ENCODE results near the gene MYO10.
"Not testable (repeated sequence)": the region's sequence is repeated elsewhere in the genome, so short reads cannot be mapped to it uniquely, and the experiment has no call there.

The MYO10 gene

DNA sequence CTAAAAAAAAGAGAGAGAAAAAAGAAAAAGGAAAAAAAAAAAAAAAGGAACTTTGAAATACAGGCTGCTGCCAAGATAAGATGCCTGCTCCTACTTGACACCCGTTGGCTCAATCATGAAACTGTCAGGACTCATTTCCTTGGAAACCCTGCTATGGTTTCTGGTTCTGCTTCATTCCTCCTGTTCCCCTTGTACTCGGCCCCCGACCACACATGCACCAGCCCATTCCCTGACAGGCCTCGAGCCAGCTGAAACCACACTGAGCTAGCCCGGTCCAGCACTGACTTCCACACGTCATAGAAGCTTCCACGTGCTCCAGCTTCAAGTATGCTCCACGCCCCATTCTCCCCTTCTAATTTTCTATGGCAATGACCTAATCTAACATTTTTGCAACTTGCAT, 93.2 kb downstream of the MYO10 start:
- Histone ChIP-seq H3K4me3 (ENCODE audit: insufficient read length, low read depth) (no peak overlapping the region), H3K36me3 (ENCODE audit: insufficient read depth, insufficient read length, low read length) (peaks cover 2% of the 10 kb centered on the region), H3K4me1 (ENCODE audit: insufficient read depth, insufficient read length) (no peaks in the 10 kb centered on the region), H3K9ac (ENCODE audit: insufficient read length, low read depth) (no peak overlapping the region), H3K9me3 (ENCODE audit: insufficient read depth, low read length) (no peaks in the 10 kb centered on the region), H3K27me3 (ENCODE audit: insufficient read depth, insufficient read length) (no peaks in the 10 kb centered on the region)
- TF ChIP-seq ZNF274 (IDR thresholded peaks at IDR 0.05; ENCODE audit: low read depth, low read length) (no peak), YY1 (IDR thresholded peaks at IDR 0.05; ENCODE audit: insufficient read depth, insufficient read length) (no peak), SUZ12 (IDR thresholded peaks at IDR 0.05; ENCODE audit: extremely low read depth, insufficient read depth, insufficient read length) (no peak)
- no peak for DNase-seq (ENCODE audit: low read depth, low spot score)

DNA sequence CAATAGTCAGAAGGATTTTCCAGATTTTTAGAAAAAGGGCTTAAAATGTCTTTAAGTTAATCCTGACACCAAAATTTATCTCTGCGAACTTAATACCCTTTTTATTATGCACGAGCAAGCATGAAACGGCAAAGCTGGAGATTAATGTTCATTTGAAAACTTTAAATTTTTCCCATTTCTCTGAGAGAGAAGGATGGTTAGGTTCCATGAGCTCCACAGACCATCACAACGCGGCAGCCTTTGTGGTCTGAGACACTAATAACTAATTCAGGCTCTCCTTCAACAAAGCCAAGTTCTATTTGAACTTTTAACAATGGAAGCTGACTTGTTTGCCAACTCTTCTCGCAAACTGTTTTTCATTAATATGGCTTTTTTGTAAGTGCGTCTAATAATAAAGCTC, 94.7 kb downstream of the MYO10 start:
- Histone ChIP-seq H3K36me3 (ENCODE audit: insufficient read depth, insufficient read length, low read length) (peaks cover 2% of the 10 kb centered on the region), H3K4me1 (ENCODE audit: insufficient read depth, insufficient read length) (no peaks in the 10 kb centered on the region), H3K4me3 (ENCODE audit: insufficient read length, low read depth) (no peak overlapping the region), H3K9ac (ENCODE audit: insufficient read length, low read depth) (no peak overlapping the region), H3K9me3 (ENCODE audit: insufficient read depth, low read length) (no peaks in the 10 kb centered on the region), H3K27me3 (ENCODE audit: insufficient read depth, insufficient read length) (no peaks in the 10 kb centered on the region)
- no peak for DNase-seq (ENCODE audit: low read depth, low spot score)
- TF ChIP-seq ZNF274 (IDR thresholded peaks at IDR 0.05; ENCODE audit: low read depth, low read length): no peak
- TF ChIP-seq SUZ12 (IDR thresholded peaks at IDR 0.05; ENCODE audit: extremely low read depth, insufficient read depth, insufficient read length): no peak
- TF ChIP-seq YY1 (IDR thresholded peaks at IDR 0.05; ENCODE audit: insufficient read depth, insufficient read length): no peak

DNA sequence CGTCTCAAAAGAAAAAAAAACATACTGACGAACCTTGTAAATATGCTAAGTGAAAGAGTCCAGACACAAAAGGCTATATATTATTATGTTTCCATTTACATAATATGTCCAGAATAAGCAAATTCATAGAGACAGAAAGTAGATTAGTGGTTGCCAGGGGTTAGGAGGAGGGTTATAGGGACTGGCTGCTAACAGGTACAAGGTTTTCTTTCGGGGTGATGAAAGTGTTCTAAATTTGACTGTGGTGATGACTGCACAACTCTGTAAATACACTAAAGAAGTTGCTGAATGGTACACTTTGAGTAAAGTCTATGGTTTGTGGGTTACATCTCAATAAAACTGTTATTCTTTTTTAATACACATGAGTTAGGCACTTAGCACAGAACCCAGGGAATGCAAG, 98.8 kb downstream of the MYO10 start:
- TF ChIP-seq YY1 (IDR thresholded peaks at IDR 0.05; ENCODE audit: insufficient read depth, insufficient read length): no peak
- TF ChIP-seq ZNF274 (IDR thresholded peaks at IDR 0.05; ENCODE audit: low read depth, low read length): no peak
- TF ChIP-seq SUZ12 (IDR thresholded peaks at IDR 0.05; ENCODE audit: extremely low read depth, insufficient read depth, insufficient read length): no peak
- H3K9ac ChIP-seq (ENCODE audit: insufficient read length, low read depth): no peak overlapping the region
- DNase-seq (ENCODE audit: low read depth, low spot score): no peak
- H3K36me3 ChIP-seq (ENCODE audit: insufficient read depth, insufficient read length, low read length): peaks cover 2% of the 10 kb centered on the region
- no peaks in the 10 kb centered on the region for H3K9me3 ChIP-seq (ENCODE audit: insufficient read depth, low read length)
- no peaks in the 10 kb centered on the region for H3K4me1 ChIP-seq (ENCODE audit: insufficient read depth, insufficient read length)
- no peak overlapping the region for H3K4me3 ChIP-seq (ENCODE audit: insufficient read length, low read depth)
- H3K27me3 ChIP-seq (ENCODE audit: insufficient read depth, insufficient read length): no peaks in the 10 kb centered on the region

DNA sequence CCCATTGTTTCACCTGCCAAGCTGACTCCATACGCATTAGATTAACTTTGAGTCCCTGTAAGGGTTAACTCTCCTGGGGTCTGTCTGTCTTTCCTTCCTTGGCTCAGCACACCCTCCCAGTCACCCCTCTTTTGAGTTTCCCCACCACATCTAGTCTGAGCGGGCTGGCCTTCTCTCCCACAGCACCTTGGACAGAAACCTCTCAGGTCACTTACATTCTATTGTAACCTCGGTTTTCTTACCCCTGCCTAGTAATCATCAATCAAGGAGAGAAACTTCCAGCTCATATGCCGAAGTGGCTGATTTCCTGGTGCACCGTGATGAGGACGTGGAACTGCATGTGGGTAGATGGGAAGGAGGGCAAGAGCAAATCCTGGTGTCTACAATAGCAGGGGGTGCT, 102.1 kb downstream of the MYO10 start:
- no peak overlapping the region for H3K9ac ChIP-seq (ENCODE audit: insufficient read length, low read depth)
- H3K9me3 ChIP-seq (ENCODE audit: insufficient read depth, low read length): no peaks in the 10 kb centered on the region
- no peaks in the 10 kb centered on the region for H3K27me3 ChIP-seq (ENCODE audit: insufficient read depth, insufficient read length)
- H3K4me1 ChIP-seq (ENCODE audit: insufficient read depth, insufficient read length): no peaks in the 10 kb centered on the region
- no peak for DNase-seq (ENCODE audit: low read depth, low spot score)
- TF ChIP-seq YY1 (IDR thresholded peaks at IDR 0.05; ENCODE audit: insufficient read depth, insufficient read length) (no peak), ZNF274 (IDR thresholded peaks at IDR 0.05; ENCODE audit: low read depth, low read length) (no peak), SUZ12 (IDR thresholded peaks at IDR 0.05; ENCODE audit: extremely low read depth, insufficient read depth, insufficient read length) (no peak)
- H3K36me3 ChIP-seq (ENCODE audit: insufficient read depth, insufficient read length, low read length): no peaks in the 10 kb centered on the region
- H3K4me3 ChIP-seq (ENCODE audit: insufficient read length, low read depth): no peak overlapping the region

DNA sequence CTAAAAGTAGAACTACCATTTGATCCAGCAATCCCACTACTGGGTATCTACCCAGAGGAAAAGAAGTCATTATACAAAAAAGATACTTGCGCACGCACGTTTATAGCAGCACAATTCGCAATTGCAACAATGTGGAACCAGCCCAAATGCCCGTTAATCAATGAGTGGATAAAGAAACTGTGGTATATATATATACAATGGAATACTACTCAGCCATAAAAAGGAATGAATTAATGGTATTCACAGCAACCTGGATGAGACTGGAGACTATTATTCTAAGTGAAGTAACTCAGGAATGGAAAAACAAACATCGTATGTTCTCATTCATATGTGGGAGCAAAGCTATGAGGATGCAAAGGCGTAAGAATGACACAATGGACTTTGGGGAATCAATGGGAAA, 104.8 kb downstream of the MYO10 start:
- not testable (repeated sequence) for H3K9ac ChIP-seq (ENCODE audit: insufficient read length, low read depth); H3K4me3 ChIP-seq (ENCODE audit: insufficient read length, low read depth); H3K27me3 ChIP-seq (ENCODE audit: insufficient read depth, insufficient read length); DNase-seq (ENCODE audit: low read depth, low spot score); H3K4me1 ChIP-seq (ENCODE audit: insufficient read depth, insufficient read length); H3K36me3 ChIP-seq (ENCODE audit: insufficient read depth, insufficient read length, low read length); H3K9me3 ChIP-seq (ENCODE audit: insufficient read depth, low read length)

DNA sequence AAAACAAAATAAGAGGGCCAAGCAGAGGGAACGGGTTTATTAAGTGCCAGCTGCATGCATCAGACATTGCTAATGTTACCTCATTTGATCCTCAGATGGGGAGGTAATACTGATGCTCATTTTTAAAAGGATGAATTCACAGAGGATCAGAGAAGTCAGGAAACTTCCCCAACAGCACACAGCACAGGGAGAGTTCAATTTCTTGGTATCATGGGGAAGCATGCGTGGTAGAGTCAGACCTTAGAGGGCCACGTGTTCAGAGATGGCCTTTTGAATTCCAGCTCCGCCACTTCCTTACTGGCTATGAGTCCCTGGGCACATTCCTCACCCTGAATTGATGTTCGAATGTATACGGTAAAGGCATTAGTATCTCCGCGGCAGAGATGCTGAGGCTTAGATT, 108.3 kb downstream of the MYO10 start:
- no peak for DNase-seq (ENCODE audit: low read depth, low spot score)
- Histone ChIP-seq H3K4me3 (ENCODE audit: insufficient read length, low read depth) (no peak overlapping the region), H3K9ac (ENCODE audit: insufficient read length, low read depth) (no peak overlapping the region), H3K36me3 (ENCODE audit: insufficient read depth, insufficient read length, low read length) (no peaks in the 10 kb centered on the region), H3K27me3 (ENCODE audit: insufficient read depth, insufficient read length) (no peaks in the 10 kb centered on the region), H3K4me1 (ENCODE audit: insufficient read depth, insufficient read length) (no peaks in the 10 kb centered on the region), H3K9me3 (ENCODE audit: insufficient read depth, low read length) (no peaks in the 10 kb centered on the region)
- TF ChIP-seq ZNF274 (IDR thresholded peaks at IDR 0.05; ENCODE audit: low read depth, low read length): no peak
- TF ChIP-seq YY1 (IDR thresholded peaks at IDR 0.05; ENCODE audit: insufficient read depth, insufficient read length): no peak
- TF ChIP-seq SUZ12 (IDR thresholded peaks at IDR 0.05; ENCODE audit: extremely low read depth, insufficient read depth, insufficient read length): no peak

DNA sequence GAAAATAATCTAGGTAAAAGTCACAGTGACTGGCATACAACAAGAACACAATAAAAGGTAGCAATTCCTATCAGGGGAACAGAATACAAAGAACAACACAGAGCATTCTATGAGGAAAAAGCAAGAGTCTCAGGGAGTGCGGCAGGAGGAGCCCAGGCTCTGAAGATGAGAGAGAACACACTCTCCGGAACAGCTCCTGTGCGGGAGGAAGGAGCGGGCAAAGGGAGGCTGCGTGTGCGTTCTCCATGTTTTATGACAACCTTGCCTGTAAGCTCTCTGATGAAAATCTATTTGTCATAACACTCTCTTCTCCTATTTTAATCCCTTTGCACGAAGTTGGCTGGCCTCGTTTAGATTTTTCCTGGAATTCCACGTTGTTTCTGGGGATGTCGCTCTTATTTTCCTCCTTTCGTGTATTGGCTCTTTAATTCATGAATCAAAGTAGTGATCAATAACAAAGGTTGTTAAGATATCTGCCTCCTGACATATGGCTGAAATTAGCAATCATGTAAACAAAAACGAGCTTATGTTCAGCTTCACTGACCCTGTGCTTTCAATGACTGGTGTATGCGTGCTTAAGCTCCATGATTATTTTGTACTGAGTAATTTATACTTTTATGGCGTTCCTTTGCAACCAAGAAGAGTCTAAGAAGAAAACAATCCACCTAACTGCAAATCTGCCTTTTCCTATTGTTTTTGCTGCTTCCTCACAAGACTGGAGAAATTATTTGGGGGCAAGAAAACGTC, 109.5 kb downstream of the MYO10 start:
- Histone ChIP-seq H3K4me3 (ENCODE audit: insufficient read length, low read depth) (no peak overlapping the region), H3K9ac (ENCODE audit: insufficient read length, low read depth) (no peak overlapping the region), H3K27me3 (ENCODE audit: insufficient read depth, insufficient read length) (no peaks in the 10 kb centered on the region), H3K9me3 (ENCODE audit: insufficient read depth, low read length) (no peaks in the 10 kb centered on the region), H3K36me3 (ENCODE audit: insufficient read depth, insufficient read length, low read length) (no peaks in the 10 kb centered on the region), H3K4me1 (ENCODE audit: insufficient read depth, insufficient read length) (no peaks in the 10 kb centered on the region)
- no peak for TF ChIP-seq YY1 (IDR thresholded peaks at IDR 0.05; ENCODE audit: insufficient read depth, insufficient read length)
- no peak for TF ChIP-seq SUZ12 (IDR thresholded peaks at IDR 0.05; ENCODE audit: extremely low read depth, insufficient read depth, insufficient read length)
- no peak for TF ChIP-seq ZNF274 (IDR thresholded peaks at IDR 0.05; ENCODE audit: low read depth, low read length)
- DNase-seq (ENCODE audit: low read depth, low spot score): no peak
